Heart right ventricle (tissue), 16 donors: ENCODE measurements around the gene MORC2. TPM values are rescaled to one million over a fixed set of nuclear protein-coding genes. Genes with fewer than 3 reads are reported as not detected.
A peak's percentile ranks its signal among the peaks of the same experiment; 100 is the strongest.

Experiments
- ATAC-seq, 8 donors: fragments of 200-7000 bp; cut with Tn5 transposase; one replicate each; pipeline ENCODE4 v1.9.1; 2020; ENCODE audit warnings: mild to moderate bottlenecking in 8 of 8, moderate library complexity in 8 of 8, moderate number of reproducible peaks in 1 of 8
- DNase-seq, 2 donors: peaks; one replicate each; pipeline ENCODE4 v3.0.0-alpha.2; 2020
- H3K27ac ChIP-seq, 10 donors: fragments of 200-600 bp; sonication (generic) in 2 of 10; one replicate each; pipeline versions ENCODE4 v1.5.0 to v1.8.0; 2020 to 2022; ENCODE audit warnings: mild to moderate bottlenecking in 3 of 10
- H3K27me3 ChIP-seq, 7 donors: fragments of 200-600 bp; one replicate each; pipeline ENCODE4 v1.8.0; 2021 to 2022; ENCODE audit warnings: mild to moderate bottlenecking in 2 of 7
- H3K36me3 ChIP-seq, 9 donors: fragments of 200-600 bp; sonication (generic) in 1 of 9; one replicate each; pipeline versions ENCODE4 v1.5.0 to v1.8.0; 2020 to 2022; ENCODE audit warnings: mild to moderate bottlenecking in 2 of 9
- H3K4me1 ChIP-seq, 9 donors: fragments of 200-600 bp; sonication (generic) in 1 of 9; one replicate each; pipeline versions ENCODE4 v1.5.0 to v1.8.0; 2020 to 2022; ENCODE audit warnings: mild to moderate bottlenecking in 4 of 9
- H3K4me3 ChIP-seq, 10 donors: fragments of 200-600 bp; sonication (generic) in 2 of 10; one replicate each; pipeline versions ENCODE4 v1.5.0 to v1.8.0; 2020 to 2022; ENCODE audit warnings: mild to moderate bottlenecking in 7 of 10, moderate library complexity in 2 of 10
- H3K9me3 ChIP-seq, 11 donors: fragments of 200-600 bp in 10 of 11; sonication (generic) in 2 of 11; one replicate each; pipeline versions ENCODE4 v1.5.0 to v1.8.0; 2013 to 2022; ENCODE audit warnings: mild to moderate bottlenecking in 2 of 11, control low read depth in 1 of 11, moderate library complexity in 1 of 11
- WGBS, 2 donors: extraction: QIAGEN DNeasy Blood & Tissue Kit; methylation state at CpG; one replicate each; pipeline ENCODE4 v1.1.7; 2013; ENCODE audit warnings: inconsistent platforms in 1 of 2; 5-methylcytosine and 5-hydroxymethylcytosine counted together
- intact Hi-C, 10 donors: fragments of 100-400 bp; cut with DNase I; formaldehyde crosslinking; loops; one replicate each; pipeline versions ENCODE4 v1.11.1 to v1.14.2; 2022
- polyA plus RNA-seq, 2 donors: library from polyadenylated mRNA; stranded (reverse); fragments of 200-250 nt; gene quantifications; one replicate each; pipeline ENCODE4 v1.2.3, GENCODE V29; 2013
- total RNA-seq, 10 donors: library from RNA; stranded (reverse); fragmentation: NEBNext Ultra II Directional in 3 of 10; extraction: Animal tissue kit (Norgen Biotek cat#: 25700) in 3 of 10; gene quantifications; one replicate each; pipeline versions ENCODE4 v1.2.1 to v1.2.4, GENCODE V29; 2021 to 2023
- TF ChIP-seq, protein P1 (sequence below), 9 donors: fragments of 200-600 bp; sonication (generic) in 2 of 9; IDR thresholded peaks; one replicate each; pipeline versions ENCODE4 v1.5.0 to v1.8.0; 2021 to 2022; ENCODE audit warnings: antibody characterized with exemption in 9 of 9, mild to moderate bottlenecking in 5 of 9, moderate library complexity in 1 of 9
- donor health status: Arrhythmogenic right ventricular cardiomyopathy.
- donor health status: ischemic (EF 13 %, LVEDD 7.1; RV severe dilation, severe dysfunction).
- donor health status: healthy with polysubstance abuse.
- donor health status: DM: no; HTN: yes; CAD: no.
- donor health status: DM: no; HTN: no; CAD: no.
- donor health status: ischemic (EF 25% LVEDD 6.9; RV normal size, moderate dysfunction).
- donor health status: ischemic (EF 25% LVEDD 5.7; RV mildly dilated, moderate dysfunction).
- donor health status: healthy.
- donor health status: DM: yes; HTN: yes; CAD: no.
- donor health status: Ischemic cardiomyopathy.
- donor health status: ischemic (EF 35%, LVEDD 5.7; RV mildly dilated, moderate dysfunction).
- donor health status: nonischemic (EF 11% LVEDD 7.7; RV severe dilation, severe dysfunction).
- donor health status: DM: yes; HTN: yes; CAD: no.
- donor health status: PGD.
- donor health status: ischemic (EF 29% LVEDD 5.4; RV normal size, mild dysfunction).
- donor health status: nonischemic (EF 23%, LVEDD 6.1; RV moderate dilation, normal function).

MORC2 gene
- total and polyA plus RNA-seq, 12 donors: 14.1 to 27.8 (median 20.5) TPM

DNA sequence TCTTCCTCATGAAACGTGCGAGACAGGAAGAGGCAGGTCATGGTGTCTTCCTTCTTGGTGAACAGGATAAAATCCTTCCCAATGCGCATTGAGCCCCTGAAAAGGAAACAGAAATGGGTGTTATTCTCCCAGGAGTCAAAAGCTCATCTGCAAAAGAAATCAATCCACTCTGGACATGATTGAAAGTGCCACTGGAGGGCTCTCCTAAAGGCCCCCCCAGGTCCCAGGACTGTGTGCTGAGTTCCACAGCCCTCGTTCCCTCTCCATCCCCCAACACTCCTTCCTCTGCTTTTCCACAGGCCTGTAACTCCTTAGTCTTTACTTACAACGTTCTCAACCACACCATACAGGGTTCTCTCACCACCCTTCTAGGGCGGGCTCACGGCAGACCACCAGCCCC lies 22.2 kb downstream of the MORC2 start:
- intact Hi-C loops: loop anchor here (2.0 to 10.0 kb wide), 7 partner anchors 141 to 288 kb away; partner anchors contain the start of gene PLA2G3 (in 2 of the 10)
- H3K36me3 ChIP-seq: peaks cover 0 to 92% (median 55%) of the 10 kb centered on the region in 9 donors

GRCh38 chr22:30945653-30946052 lies 22.9 kb downstream of the MORC2 start:
- Histone ChIP-seq H3K27ac (peak overlapping the region in 4 of 10 donors; percentile 51 to 71 (median 62)), H3K9me3 (no peaks in the 10 kb centered on the region), H3K36me3 (peaks cover 0 to 92% (median 62%) of the 10 kb centered on the region in 9 donors), H3K27me3 (no peaks in the 10 kb centered on the region), H3K4me3 (no peak overlapping the region), H3K4me1 (peaks cover 5 to 30% (median 25%) of the 10 kb centered on the region in 9 donors)
- TF ChIP-seq, protein P1, sequence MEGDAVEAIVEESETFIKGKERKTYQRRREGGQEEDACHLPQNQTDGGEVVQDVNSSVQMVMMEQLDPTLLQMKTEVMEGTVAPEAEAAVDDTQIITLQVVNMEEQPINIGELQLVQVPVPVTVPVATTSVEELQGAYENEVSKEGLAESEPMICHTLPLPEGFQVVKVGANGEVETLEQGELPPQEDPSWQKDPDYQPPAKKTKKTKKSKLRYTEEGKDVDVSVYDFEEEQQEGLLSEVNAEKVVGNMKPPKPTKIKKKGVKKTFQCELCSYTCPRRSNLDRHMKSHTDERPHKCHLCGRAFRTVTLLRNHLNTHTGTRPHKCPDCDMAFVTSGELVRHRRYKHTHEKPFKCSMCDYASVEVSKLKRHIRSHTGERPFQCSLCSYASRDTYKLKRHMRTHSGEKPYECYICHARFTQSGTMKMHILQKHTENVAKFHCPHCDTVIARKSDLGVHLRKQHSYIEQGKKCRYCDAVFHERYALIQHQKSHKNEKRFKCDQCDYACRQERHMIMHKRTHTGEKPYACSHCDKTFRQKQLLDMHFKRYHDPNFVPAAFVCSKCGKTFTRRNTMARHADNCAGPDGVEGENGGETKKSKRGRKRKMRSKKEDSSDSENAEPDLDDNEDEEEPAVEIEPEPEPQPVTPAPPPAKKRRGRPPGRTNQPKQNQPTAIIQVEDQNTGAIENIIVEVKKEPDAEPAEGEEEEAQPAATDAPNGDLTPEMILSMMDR (IDR thresholded peaks at IDR 0.05): no peak
- intact Hi-C loops: loop anchor here (2.0 to 10.0 kb wide), 7 partner anchors 142 to 289 kb away; partner anchors contain the start of gene PLA2G3 (in 2 of the 10)
- DNase-seq: no peak
- ATAC-seq: peak in 1 of 8 donors; percentile 6
- WGBS, 2 donors: 75 to 81% methylated on average over 2 of the region's 2 CpGs

More for the DNA sequence above, 22.2 kb downstream of the MORC2 start:
- H3K9me3 ChIP-seq: no peaks in the 10 kb centered on the region
- 58 to 68% methylated on average over 7 of the region's 7 CpGs for WGBS, 2 donors
- H3K27me3 ChIP-seq: no peaks in the 10 kb centered on the region
- ATAC-seq (peak in 3 of 8 donors; percentile 9 to 33 (median 23)), DNase-seq (no peak)
- H3K27ac ChIP-seq: peak overlapping the region in 7 of 10 donors; percentile 28 to 71 (median 57)
- TF ChIP-seq, protein P1 (IDR thresholded peaks at IDR 0.05): no peak
- H3K4me1 ChIP-seq: peaks cover 5 to 30% (median 21%) of the 10 kb centered on the region in 9 donors
- H3K4me3 ChIP-seq: no peak overlapping the region

DNA sequence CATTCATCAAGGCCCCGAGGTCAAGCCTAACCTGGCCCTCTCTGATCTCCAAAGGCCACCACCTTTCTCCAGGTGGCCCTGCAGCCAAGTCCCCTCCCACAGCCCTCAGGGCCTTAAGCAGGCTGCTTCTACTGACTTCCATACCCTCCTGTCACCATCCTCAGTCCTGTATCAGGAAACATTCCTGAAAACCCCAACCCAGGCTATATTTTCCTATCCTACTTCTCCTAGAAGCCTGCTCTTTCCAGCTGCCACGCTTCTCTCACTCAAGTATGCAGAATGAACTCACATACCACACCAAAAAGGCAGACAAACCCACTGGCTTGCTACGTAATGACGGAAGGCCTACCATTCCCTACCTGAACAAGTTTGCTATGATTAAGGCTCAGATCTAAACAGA lies 23.6 kb downstream of the MORC2 start:
- DNase-seq (no peak), ATAC-seq (no peak)
- no peak overlapping the region for H3K27ac ChIP-seq
- intact Hi-C loops: loop anchor here (5.0 to 10.0 kb wide), 6 partner anchors 142 to 290 kb away; partner anchors contain the start of gene PLA2G3 (in 2 of the 10)
- H3K4me3 ChIP-seq: no peak overlapping the region
- TF ChIP-seq, protein P1 (IDR thresholded peaks at IDR 0.05): no peak
- 93 to 97% methylated on average over 4 of the region's 4 CpGs for WGBS, 2 donors
- peaks cover 0 to 92% (median 69%) of the 10 kb centered on the region in 9 donors for H3K36me3 ChIP-seq
- H3K9me3 ChIP-seq: no peaks in the 10 kb centered on the region
- peaks cover 5 to 30% (median 25%) of the 10 kb centered on the region in 9 donors for H3K4me1 ChIP-seq
- no peaks in the 10 kb centered on the region for H3K27me3 ChIP-seq

DNA sequence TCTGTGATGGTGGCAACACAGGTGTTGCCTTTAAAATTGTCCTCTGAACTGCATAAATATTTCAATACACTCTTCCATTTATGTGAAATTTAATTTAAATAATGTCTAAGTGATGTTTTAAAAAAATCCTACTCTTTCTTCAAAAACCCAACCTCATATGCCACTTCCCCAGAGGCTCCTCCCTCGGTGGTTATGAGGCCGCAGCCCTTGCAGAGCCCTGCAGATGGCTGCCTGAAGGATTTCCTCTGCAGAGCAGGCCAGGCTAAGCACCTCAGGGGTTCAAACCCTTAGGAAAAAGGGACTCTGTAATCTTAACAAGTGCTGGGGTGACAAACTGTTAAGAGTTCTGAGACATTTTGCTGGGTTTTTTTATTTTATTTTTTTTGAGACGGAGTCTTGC lies 25.2 kb downstream of the MORC2 start:
- DNase-seq (no peak), ATAC-seq (no peak)
- intact Hi-C loops: loop anchor here in 6 of 10 donors (10.0 kb wide), 3 partner anchors 201 to 291 kb away; partner anchors contain the start of gene PLA2G3 (in 2 of the 6)
- WGBS, 2 donors: 74 to 76% methylated on average over 3 of the region's 3 CpGs
- no peaks in the 10 kb centered on the region for H3K27me3 ChIP-seq
- H3K4me3 ChIP-seq: no peak overlapping the region
- TF ChIP-seq, protein P1 (IDR thresholded peaks at IDR 0.05): no peak
- no peak overlapping the region for H3K27ac ChIP-seq
- H3K9me3 ChIP-seq: no peaks in the 10 kb centered on the region
- peaks cover 5 to 28% (median 23%) of the 10 kb centered on the region in 9 donors for H3K4me1 ChIP-seq
- H3K36me3 ChIP-seq: peaks cover 0 to 92% (median 70%) of the 10 kb centered on the region in 9 donors
